Medulla oblongata (tissue), 1 donor: ENCODE data around the gene KRT36.

Experiments used
- DNase-seq: peaks from one replicate; pipeline ENCODE4 v3.0.0-alpha.2; 2015; ENCODE audit errors: extremely low spot score

The KRT36 gene

GRCh38 chr17:41500131-41500911, 10.6 kb upstream of the KRT36 start:
- DNase-seq: no peak

- no peak for DNase-seq
Observed at GRCh38 chr17:41499714-41500113, 10.0 kb upstream of the KRT36 start.

- peak; percentile 16 for DNase-seq
Observed at GRCh38 chr17:41498276-41498675, 8.6 kb upstream of the KRT36 start.

- DNase-seq: peak; percentile 55
Observed at GRCh38 chr17:41496803-41497484, 7.2 kb upstream of the KRT36 start.

GRCh38 chr17:41494524-41494923, 4.8 kb upstream of the KRT36 start:
- DNase-seq: no peak

DNA sequence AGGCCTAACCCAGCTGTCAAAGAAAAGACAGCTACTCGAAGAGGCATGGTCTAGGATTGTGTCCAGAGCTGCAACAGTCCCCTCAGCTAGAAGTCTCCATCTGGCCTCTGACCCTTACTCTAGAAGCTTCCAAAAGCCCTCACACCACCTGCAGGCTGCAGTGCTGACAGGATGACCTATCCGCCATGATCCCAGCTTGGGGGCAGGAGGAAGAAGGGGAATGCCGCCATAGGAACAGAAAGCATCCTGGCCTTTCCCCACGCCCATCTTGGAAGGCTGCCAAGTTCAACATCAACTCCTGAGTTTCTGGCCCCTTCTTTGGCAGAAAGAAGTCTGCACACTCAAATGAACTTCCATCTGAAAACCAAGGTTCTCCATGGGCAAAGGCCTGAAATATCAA, 3.1 kb upstream of the KRT36 start:
- peak; percentile 21 for DNase-seq

- peak; percentile 62 for DNase-seq
Observed at GRCh38 chr17:41492351-41492750, 2.6 kb upstream of the KRT36 start.

GRCh38 chr17:41491476-41491875, 1.8 kb upstream of the KRT36 start:
- DNase-seq: no peak

DNA sequence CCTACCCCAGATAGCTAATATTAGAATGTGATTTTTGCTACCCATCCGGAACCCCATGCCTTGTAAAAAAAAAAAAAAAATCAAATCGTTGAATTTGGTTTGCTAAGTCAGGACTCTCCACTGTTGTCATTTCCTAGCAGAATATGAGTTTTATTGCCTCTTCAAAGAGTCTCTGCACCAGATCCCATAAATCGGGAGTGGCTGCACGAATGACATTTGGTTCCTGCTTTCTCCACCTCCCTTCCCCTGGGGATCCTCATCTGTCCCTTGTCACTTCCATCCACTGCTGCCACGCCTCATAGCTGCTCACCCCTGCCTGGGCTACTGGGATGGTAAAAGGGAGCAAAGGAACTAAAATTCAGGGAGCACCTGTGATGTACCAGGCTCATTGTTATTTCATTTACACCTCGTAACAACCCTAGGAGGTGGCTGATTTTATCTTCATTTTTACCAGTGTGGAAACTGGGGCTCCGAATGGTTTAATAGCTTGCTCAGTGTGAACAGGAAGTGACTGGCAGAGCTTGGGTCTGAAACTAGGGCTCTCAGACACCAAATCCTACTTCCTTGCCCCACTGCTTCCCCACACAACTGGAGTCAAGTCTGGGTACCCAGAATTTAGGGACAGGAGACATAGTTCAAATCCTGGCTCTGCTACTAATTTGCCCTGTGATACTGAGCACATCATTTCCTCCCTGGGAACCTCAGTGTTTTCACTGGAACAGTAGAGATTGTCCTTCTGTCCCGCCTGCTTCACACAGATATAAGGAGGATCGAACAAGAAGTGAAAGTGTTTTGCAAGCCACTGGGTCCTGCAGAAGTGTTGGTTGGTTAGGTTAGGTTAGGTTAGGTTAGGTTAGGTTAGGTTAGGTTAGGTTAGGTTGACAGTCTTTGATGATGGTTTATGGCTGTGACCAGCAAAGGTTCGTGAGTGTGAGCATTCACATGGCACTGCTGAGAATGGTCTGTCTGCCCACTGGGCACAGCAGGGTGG, 585 bp upstream of the KRT36 start:
- peak; percentile 41 for DNase-seq

DNA sequence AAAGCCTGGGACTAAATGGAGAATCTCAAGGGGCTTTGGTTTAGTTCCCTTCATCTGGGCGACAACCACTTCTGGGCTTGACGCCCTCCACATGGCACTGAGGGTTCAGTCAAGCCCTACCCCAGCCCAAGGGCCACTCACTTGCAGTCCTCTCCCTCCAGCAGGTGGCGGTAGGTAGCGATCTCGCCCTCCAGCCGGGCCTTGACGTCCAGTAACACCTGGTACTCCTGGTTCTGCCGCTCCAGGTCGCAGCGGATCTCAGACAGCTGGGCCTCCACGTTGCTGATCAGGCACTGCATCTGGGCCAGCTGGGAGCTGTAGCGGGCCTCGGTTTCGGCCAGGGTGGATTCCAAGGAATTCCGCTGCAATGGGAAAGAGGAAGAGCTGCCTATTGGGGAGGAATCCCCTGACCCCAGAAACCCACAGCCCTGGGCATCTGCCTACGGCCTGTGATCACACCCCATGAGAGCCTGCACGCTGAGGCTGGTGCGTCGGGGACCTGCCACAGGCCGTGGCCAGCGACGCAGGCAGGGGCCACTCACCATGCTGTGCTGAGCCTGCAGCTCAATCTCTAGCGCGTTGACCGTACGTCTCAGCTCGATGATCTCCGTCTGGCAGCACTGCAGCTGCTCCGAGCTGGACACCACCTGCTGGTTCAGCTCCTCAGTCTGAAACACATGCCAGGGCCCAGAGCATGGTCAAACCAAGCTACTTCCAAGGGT, 2.7 kb downstream of the KRT36 start:
- DNase-seq: no peak

DNA sequence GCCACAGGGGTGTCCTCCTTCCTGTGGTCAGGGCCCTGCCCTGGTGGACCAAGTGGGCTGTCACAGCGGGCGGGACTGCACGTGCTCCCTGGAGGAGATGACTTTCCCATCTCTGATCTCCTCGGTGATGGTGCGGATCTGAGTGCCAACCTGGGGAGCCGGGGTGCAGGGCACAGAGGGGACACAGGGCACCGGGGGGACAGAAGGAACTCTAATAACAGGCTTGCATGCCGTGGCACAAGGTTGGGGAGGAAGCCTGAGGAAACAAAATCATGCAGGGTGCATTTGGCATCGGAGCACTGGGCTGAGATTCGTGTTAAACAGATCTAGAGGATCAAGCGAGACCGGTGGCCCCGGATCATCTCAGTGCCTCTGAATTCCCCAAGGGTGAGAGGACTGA, 3.4 kb downstream of the KRT36 start:
- DNase-seq: no peak

- no peak for DNase-seq
Observed at GRCh38 chr17:41484920-41485904, 4.5 kb downstream of the KRT36 start.

DNA sequence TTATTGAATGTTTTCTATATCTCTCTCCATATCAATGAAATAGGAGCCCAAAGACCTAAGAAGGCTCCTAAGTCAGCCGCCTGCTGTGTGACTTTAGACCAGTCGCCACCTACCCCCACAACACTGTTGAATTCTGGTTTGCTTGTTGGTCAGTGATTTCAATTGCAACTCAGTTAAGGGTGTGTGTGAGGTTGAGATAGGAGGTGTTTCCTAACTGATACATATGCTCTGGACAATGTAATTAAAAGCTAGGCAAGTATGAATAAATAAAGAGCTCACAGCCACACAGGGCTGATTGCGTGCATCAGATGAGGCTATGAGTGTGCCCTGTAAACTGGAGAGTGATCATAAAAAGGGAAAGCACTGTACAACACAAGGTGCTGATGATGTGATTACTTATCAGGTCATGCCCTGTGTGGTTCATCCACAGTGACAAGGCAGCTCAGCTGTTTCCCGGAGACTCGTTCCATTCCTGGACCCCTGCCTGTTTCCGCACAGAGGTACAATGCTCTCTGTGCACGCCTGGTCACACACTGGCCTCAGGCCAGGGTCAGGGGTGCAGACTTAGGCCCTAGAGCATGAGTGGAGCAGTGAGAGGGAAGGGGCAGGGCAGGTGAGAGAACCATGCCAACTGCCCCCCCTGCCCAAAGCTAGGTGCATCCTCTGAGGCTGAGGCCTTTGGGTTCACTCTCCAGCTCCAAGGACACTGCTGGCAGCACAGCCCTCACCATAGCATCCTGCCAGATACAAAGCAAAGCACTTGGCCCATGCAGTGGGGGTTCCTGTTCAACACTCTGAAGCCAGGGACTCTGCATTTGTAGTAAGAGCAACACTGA, 5.5 kb downstream of the KRT36 start:
- no peak for DNase-seq

DNA sequence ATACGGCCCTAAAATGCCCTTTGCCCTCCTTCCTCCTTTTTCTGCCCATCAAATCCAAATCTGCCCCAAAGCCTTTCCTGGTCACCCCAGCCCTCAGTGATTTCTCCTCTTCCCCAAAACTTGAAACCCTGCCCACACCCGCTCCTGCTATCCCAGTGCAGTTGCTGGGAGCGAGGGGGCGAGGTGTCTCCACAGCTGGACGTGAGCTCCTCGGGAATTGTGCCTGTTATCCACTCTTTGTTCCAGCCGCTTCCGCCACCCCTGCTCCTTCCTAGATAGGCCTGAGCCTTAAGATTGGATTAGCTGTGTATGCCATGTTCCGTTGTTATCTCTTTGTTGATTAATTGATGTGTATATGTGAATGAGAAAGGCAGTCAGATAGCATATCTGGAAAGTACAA, 6.2 kb downstream of the KRT36 start:
- DNase-seq: no peak

DNA sequence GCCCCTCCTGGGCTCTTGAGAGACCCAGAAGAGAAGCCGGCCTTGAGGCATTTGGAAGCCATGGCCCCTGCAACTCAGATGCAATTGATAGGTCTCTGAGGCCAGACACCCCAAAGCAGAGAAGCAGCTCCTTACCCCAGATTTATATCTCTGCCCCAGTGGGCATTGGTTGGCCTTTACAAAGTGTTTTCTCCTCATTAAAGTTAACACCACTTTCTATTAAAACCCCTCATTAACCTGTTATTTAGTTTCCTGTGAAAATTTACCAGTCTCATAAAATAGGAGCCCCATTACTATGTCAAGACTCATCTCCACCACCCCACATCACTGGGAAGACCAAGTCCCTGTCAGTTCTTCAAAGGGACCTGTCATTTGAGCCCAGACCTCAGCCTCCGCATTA, 8.7 kb downstream of the KRT36 start, which contains the start of gene KRT35:
TSS of gene KRT35 (minus strand) at position 116 of the 400 bp plus-strand sequence. CDS start at position 62, 54 bp downstream.
- DNase-seq: no peak

GRCh38 chr17:41480581-41480980, 9.1 kb downstream of the KRT36 start:
- DNase-seq: no peak

DNA sequence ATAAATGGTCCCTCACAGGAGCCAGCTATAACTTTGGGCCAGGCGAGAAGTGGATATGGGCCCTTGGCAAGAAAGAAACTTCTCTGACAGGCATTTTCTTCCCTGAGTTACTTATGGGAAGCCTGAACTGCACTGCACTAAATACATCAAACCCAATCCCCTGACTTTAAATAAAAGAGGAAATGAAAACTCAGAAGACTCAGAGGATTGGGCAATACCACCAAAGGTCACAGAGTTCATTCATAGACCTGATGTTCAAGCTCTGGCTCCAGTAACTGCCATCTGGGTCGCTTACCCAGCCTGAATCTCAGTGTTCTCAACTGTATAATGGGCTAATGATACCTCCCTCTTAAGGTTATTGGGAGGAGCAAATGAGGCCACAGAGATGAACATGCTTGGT, 9.6 kb downstream of the KRT36 start:
- no peak for DNase-seq

- no peak for DNase-seq
Observed at GRCh38 chr17:41478237-41478636, 11.5 kb downstream of the KRT36 start.
